Mucosa of descending colon (tissue), 3 donors: Measurements from ENCODE around the gene CNTNAP4. TPM values are rescaled to one million over a fixed set of nuclear protein-coding genes. Genes with fewer than 3 reads are reported as not detected.

Experiments
- ATAC-seq: fragments of 200-7000 bp; cut with Tn5 transposase; one replicate; pipeline ENCODE4 v1.9.1; 2020; ENCODE audit warnings: mild to moderate bottlenecking, moderate library complexity
- DNase-seq, 3 donors: peaks; one replicate each; pipeline ENCODE4 v3.0.0-alpha.2; 2020
- H3K36me3 ChIP-seq: fragments of 200-600 bp; one replicate; pipeline ENCODE4 v1.8.0; 2021; ENCODE audit warnings: low read depth, mild to moderate bottlenecking
- H3K4me1 ChIP-seq: fragments of 200-600 bp; one replicate; pipeline ENCODE4 v1.8.0; 2021; ENCODE audit warnings: low read depth, mild to moderate bottlenecking
- H3K4me3 ChIP-seq: fragments of 200-600 bp; one replicate; pipeline ENCODE4 v1.8.0; 2021; ENCODE audit warnings: mild to moderate bottlenecking
- H3K9me3 ChIP-seq: fragments of 200-600 bp; one replicate; pipeline ENCODE4 v1.8.0; 2021; ENCODE audit warnings: mild to moderate bottlenecking
- CTCF ChIP-seq: fragments of 200-600 bp; IDR thresholded peaks from one replicate; pipeline ENCODE4 v1.8.0; 2022; ENCODE audit warnings: antibody characterized with exemption, mild to moderate bottlenecking
- intact Hi-C, 2 donors: fragments of 100-400 bp; cut with DNase I in 1 of 2; cut with micrococcal nuclease in 1 of 2; formaldehyde crosslinking; loops; one replicate each; pipeline versions ENCODE4 v1.11.0 to v1.11.1; 2022; cut with DNase I, micrococcal nuclease
- total RNA-seq, 3 donors: library from RNA; stranded (reverse); fragmentation: NEBNext Ultra II Directional in 2 of 3; extraction: Animal tissue kit (Norgen Biotek cat#: 25700) in 2 of 3; gene quantifications; one replicate each; pipeline versions ENCODE4 v1.2.1 to v1.2.4, GENCODE V29; 2021 to 2023
- donor health status: DM: no; HTN: no; CAD: no; lungs with moderate emphysema.
- donor health status: DM: no; HTN: no; CAD: no.
- donor health status: DM: no; HTN: yes; CAD: no.

Gene CNTNAP4
- total RNA-seq, 3 donors from 2014 or later: 0.32 TPM; not detected in 2

- no peak for TF ChIP-seq CTCF
- H3K4me3 ChIP-seq: no peak overlapping the region
- H3K9me3 ChIP-seq: no peaks in the 10 kb centered on the region
- no peaks in the 10 kb centered on the region for H3K36me3 ChIP-seq
- H3K4me1 ChIP-seq: no peaks in the 10 kb centered on the region
- DNase-seq (no peak), ATAC-seq (no peak)
- intact Hi-C loops: no loop called here
These were observed 83.2 kb downstream of the CNTNAP4 start for GRCh38 chr16:76360404-76360803.

- no peaks in the 10 kb centered on the region for H3K9me3 ChIP-seq
- no peak for DNase-seq
- no peaks in the 10 kb centered on the region for H3K36me3 ChIP-seq
- no peak for ATAC-seq
- intact Hi-C loops: no loop called here
- no peak overlapping the region for H3K4me3 ChIP-seq
- no peaks in the 10 kb centered on the region for H3K4me1 ChIP-seq
- TF ChIP-seq CTCF: no peak
These were observed 93.1 kb downstream of the CNTNAP4 start for GRCh38 chr16:76370344-76370743.

GRCh38 chr16:76371441-76371840, 94.2 kb downstream of the CNTNAP4 start:
- intact Hi-C loops: no loop called here
- H3K36me3 ChIP-seq: no peaks in the 10 kb centered on the region
- no peak for TF ChIP-seq CTCF
- no peaks in the 10 kb centered on the region for H3K4me1 ChIP-seq
- no peaks in the 10 kb centered on the region for H3K9me3 ChIP-seq
- DNase-seq: no peak
- H3K4me3 ChIP-seq: no peak overlapping the region
- no peak for ATAC-seq

- intact Hi-C loops: no loop called here
- Histone ChIP-seq H3K9me3 (no peaks in the 10 kb centered on the region), H3K4me1 (no peaks in the 10 kb centered on the region), H3K36me3 (no peaks in the 10 kb centered on the region), H3K4me3 (no peak overlapping the region)
- ATAC-seq: no peak
- no peak for DNase-seq
- no peak for TF ChIP-seq CTCF
These were observed 96.8 kb downstream of the CNTNAP4 start for GRCh38 chr16:76373998-76374397.

- no peak for DNase-seq
- H3K9me3 ChIP-seq: no peaks in the 10 kb centered on the region
- TF ChIP-seq CTCF: no peak
- no peaks in the 10 kb centered on the region for H3K4me1 ChIP-seq
- ATAC-seq: no peak
- intact Hi-C loops: no loop called here
- H3K36me3 ChIP-seq: no peaks in the 10 kb centered on the region
- H3K4me3 ChIP-seq: no peak overlapping the region
These were observed 99.8 kb downstream of the CNTNAP4 start for GRCh38 chr16:76376988-76377387.

- no peak overlapping the region for H3K4me3 ChIP-seq
- TF ChIP-seq CTCF: no peak
- no peaks in the 10 kb centered on the region for H3K9me3 ChIP-seq
- H3K36me3 ChIP-seq: no peaks in the 10 kb centered on the region
- no peaks in the 10 kb centered on the region for H3K4me1 ChIP-seq
- intact Hi-C loops: no loop called here
- ATAC-seq: no peak
- DNase-seq: no peak
These were observed 100.8 kb downstream of the CNTNAP4 start for GRCh38 chr16:76378020-76378419.
